Bronchial epithelial cell (primary cell): ENCODE data around the gene CCDC159. TPM values are rescaled to one million over a fixed set of nuclear protein-coding genes. Genes with fewer than 3 reads are reported as not detected.
"Not testable (repeated sequence)": the region's sequence is repeated elsewhere in the genome, so short reads cannot be mapped to it uniquely, and the experiment has no call there.

Source experiments
- DNase-seq: peaks from one replicate; pipeline ENCODE4 v3.0.0-alpha.2; 2010; ENCODE audit warnings: low read depth
- FAIRE-seq: peaks from 2 replicates; lab custom pipeline; 2011; peaks lifted over from hg19 to GRCh38; lab: Jason Lieb, UNC
- H3K27me3 ChIP-seq: 2 replicates; pipeline ENCODE4 v1.5.1; 2011; ENCODE audit warnings: low read length; ENCODE audit not compliant: control insufficient read depth, insufficient read depth
- H3K36me3 ChIP-seq: 2 replicates; pipeline ENCODE4 v1.5.1; 2011; ENCODE audit warnings: low read length; ENCODE audit not compliant: control insufficient read depth, insufficient read depth
- H3K4me3 ChIP-seq: 2 replicates; pipeline ENCODE4 v1.5.1; 2011; ENCODE audit warnings: mild to moderate bottlenecking, low read depth, low read length, control low read depth
- total RNA-seq: library from RNA; depleted of rRNA; stranded (reverse); fragments of >200 nt; gene quantifications from 2 replicates; pipeline ENCODE4 v1.2.1, GENCODE V29; 2014
- TF ChIP-seq, protein P1 (sequence below): IDR thresholded peaks from 2 replicates; pipeline ENCODE4 v1.5.1; 2011; ENCODE audit warnings: mild to moderate bottlenecking, moderate library complexity, low read length, control low read depth, inconsistent platforms; ENCODE audit not compliant: insufficient read depth, severe bottlenecking

CCDC159 gene
- total RNA-seq, 1 donor from 2014 or later: 7.9 TPM

DNA sequence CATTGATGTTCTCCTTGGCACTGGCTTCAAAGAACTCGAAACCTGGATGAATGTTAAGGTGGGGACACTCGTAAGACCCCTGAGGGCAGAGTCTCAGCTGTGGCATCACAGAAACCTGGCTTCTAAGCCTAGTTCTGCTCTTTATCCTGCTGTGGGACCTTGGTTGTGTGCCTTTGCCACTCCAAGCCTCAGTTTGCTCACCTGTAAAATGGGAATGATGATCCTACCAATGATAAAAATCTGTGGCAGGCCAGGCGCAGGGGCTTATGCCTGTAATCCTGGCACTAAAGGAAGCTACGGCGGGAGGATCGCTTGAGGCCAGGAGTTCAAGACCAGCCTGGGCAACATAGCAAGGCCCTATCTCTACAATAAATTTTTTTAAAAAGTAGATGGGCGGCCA, 20.8 kb upstream of the CCDC159 start:
- FAIRE-seq: no peak
- Histone ChIP-seq H3K4me3 (no peak overlapping the region), H3K27me3 (no peaks in the 10 kb centered on the region), H3K36me3 (peaks cover 2% of the 10 kb centered on the region)
- DNase-seq: no peak
- TF ChIP-seq, protein P1, sequence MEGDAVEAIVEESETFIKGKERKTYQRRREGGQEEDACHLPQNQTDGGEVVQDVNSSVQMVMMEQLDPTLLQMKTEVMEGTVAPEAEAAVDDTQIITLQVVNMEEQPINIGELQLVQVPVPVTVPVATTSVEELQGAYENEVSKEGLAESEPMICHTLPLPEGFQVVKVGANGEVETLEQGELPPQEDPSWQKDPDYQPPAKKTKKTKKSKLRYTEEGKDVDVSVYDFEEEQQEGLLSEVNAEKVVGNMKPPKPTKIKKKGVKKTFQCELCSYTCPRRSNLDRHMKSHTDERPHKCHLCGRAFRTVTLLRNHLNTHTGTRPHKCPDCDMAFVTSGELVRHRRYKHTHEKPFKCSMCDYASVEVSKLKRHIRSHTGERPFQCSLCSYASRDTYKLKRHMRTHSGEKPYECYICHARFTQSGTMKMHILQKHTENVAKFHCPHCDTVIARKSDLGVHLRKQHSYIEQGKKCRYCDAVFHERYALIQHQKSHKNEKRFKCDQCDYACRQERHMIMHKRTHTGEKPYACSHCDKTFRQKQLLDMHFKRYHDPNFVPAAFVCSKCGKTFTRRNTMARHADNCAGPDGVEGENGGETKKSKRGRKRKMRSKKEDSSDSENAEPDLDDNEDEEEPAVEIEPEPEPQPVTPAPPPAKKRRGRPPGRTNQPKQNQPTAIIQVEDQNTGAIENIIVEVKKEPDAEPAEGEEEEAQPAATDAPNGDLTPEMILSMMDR: no peak

- Histone ChIP-seq H3K4me3 (no peak overlapping the region), H3K36me3 (peaks cover 19% of the 10 kb centered on the region), H3K27me3 (no peaks in the 10 kb centered on the region)
- TF ChIP-seq, protein P1: no peak
- DNase-seq (no peak), FAIRE-seq (no peak)
Measured at GRCh38 chr19:11330127-11330526, 16.2 kb upstream of the CCDC159 start.

DNA sequence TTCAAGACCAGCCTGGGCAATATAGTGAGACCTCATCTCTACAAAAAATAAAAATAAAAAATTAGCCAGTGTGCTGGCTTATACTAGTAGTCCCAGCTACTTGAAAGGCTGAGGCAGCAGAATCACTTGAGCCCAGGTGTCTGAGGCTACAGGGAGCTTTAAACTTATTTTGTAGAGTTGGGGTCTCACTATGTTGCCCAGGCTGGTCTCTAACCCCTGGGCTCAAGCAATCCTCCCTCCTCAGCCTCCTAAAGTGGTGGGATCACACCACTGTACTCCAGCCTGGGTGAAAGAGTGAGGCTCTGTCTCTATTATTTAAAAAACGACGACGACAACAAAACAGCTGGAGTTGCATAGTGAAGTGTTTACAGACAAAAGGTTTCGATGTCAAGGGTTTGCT, 14.8 kb upstream of the CCDC159 start:
- H3K27me3 ChIP-seq: no peaks in the 10 kb centered on the region
- H3K4me3 ChIP-seq: no peak overlapping the region
- TF ChIP-seq, protein P1: no peak
- peaks cover 32% of the 10 kb centered on the region for H3K36me3 ChIP-seq
- DNase-seq (no peak), FAIRE-seq (no peak)

DNA sequence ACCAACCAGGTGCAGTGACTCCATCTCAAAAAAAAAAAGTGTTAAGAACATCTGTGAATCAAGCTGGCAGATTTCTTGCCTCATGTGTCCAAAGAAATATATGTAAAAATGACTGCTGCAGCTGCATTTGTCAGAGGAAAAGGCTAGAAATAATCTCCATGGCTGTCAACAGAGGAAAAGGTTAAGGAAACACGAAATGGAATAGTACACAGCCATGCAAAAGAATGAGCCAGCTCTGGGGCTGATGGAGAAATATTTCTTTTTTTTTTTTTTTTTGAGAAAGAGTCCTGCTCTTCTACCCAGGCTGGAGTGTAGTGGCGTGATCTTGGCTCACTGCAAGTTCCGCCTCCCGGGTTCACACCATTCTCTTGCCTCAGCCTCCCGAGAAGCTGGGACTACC, 13.5 kb upstream of the CCDC159 start:
- TF ChIP-seq, protein P1: no peak
- Histone ChIP-seq H3K4me3 (no peak overlapping the region), H3K36me3 (peaks cover 37% of the 10 kb centered on the region), H3K27me3 (no peaks in the 10 kb centered on the region)
- no peak for FAIRE-seq
- DNase-seq: no peak

GRCh38 chr19:11333838-11334237, 12.5 kb upstream of the CCDC159 start:
- H3K4me3 ChIP-seq, FAIRE-seq, H3K27me3 ChIP-seq, DNase-seq: not testable (repeated sequence)
- H3K36me3 ChIP-seq: peaks cover 37% of the 10 kb centered on the region

DNA sequence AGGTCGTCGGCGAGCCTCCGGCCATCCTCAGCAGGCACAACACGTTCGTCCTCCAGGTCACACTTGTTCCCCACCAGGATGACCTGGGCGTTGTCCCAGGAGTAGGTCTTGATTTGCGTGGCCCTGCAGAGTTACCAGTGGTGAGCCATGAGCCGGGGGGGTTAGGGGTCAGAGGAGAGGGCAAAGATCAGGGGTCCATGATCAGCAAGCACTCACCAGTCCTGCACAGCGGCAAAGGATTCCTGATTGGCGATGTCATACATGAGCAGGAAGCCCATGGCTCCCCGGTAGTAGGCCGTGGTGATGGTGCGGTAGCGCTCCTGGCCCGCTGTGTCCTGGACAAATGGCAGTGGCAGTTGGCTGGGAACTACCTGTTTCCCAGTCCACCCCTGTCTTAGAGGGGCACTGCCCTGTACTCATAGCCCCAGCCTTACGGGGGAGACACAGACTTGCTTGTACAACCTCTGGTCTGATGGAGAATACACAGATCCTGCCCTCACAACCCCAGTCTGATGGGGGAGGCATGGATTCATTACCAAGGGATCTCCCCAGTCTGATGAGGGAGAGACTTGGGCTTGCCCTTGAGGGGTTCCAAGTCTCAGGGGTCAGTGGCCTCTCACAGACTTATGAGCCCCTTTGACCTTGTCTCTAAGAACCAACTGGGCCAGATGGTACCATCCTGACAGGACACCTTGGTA, 10.7 kb upstream of the CCDC159 start:
- Histone ChIP-seq H3K27me3 (no peaks in the 10 kb centered on the region), H3K36me3 (peaks cover 35% of the 10 kb centered on the region), H3K4me3 (no peak overlapping the region)
- DNase-seq (no peak), FAIRE-seq (peak; percentile 43)
- TF ChIP-seq, protein P1: no peak
